Pancreas (tissue), 10 donors: ENCODE measurements around the gene STPG3. TPM values are rescaled to one million over a fixed set of nuclear protein-coding genes. Genes with fewer than 3 reads are reported as not detected.

Source experiments
- ATAC-seq, 4 donors: fragments of 200-7000 bp; cut with Tn5 transposase; one replicate each; pipeline versions ENCODE4 v1.8.0 to v1.9.1; 2020; ENCODE audit warnings: mild to moderate bottlenecking in 4 of 4, moderate library complexity in 4 of 4
- DNase-seq, 6 donors: peaks; one replicate each; pipeline ENCODE4 v3.0.0-alpha.2; 2020
- FAIRE-seq: peaks from 2 replicates; lab custom pipeline; 2012; peaks lifted over from hg19 to GRCh38; lab: Jason Lieb, UNC
- H3K27ac ChIP-seq, 4 donors: fragments of 200-600 bp; sonication (generic); 1 replicate in 3 of 4; 2 replicates in 1 of 4; pipeline versions ENCODE4 v1.5.0 to v1.8.0; 2020
- H3K27me3 ChIP-seq, 4 donors: fragments of 200-600 bp; one replicate each; pipeline ENCODE4 v1.8.0; 2021
- H3K36me3 ChIP-seq, 3 donors: fragments of 200-600 bp; sonication (generic) in 1 of 3; one replicate each; pipeline versions ENCODE4 v1.5.0 to v1.8.0; 2020 to 2021
- H3K4me1 ChIP-seq, 3 donors: fragments of 200-600 bp; one replicate each; pipeline ENCODE4 v1.8.0; 2021
- H3K4me3 ChIP-seq, 4 donors: fragments of 200-600 bp; sonication (generic) in 2 of 4; one replicate each; pipeline versions ENCODE4 v1.5.0 to v1.8.0; 2020 to 2021
- H3K9me3 ChIP-seq, 4 donors: fragments of 200-600 bp; one replicate each; pipeline ENCODE4 v1.8.0; 2021
- CTCF ChIP-seq, 4 donors: fragments of 200-600 bp; sonication (generic) in 3 of 4; IDR thresholded peaks; one replicate each; pipeline versions ENCODE4 v1.5.0 to v1.8.0; 2021; ENCODE audit warnings: antibody characterized with exemption in 4 of 4
- WGBS, 2 donors: extraction: QIAGEN DNeasy Blood & Tissue Kit; methylation state at CpG; one replicate each; pipeline ENCODE4 v1.1.7; 2013; 5-methylcytosine and 5-hydroxymethylcytosine counted together
- intact Hi-C, 3 donors: fragments of 100-400 bp; cut with DNase I; formaldehyde crosslinking; loops; one replicate each; pipeline versions ENCODE4 v1.11.1 to v1.14.2; 2022
- polyA plus RNA-seq, 2 donors: library from polyadenylated mRNA; stranded (reverse); fragments of 200-250 nt; gene quantifications; one replicate each; pipeline ENCODE4 v1.2.3, GENCODE V29; 2013
- total RNA-seq, 6 donors: library from RNA; stranded (reverse); fragmentation: NEBNext Ultra II Directional in 4 of 6; extraction: Animal tissue kit (Norgen Biotek cat#: 25700) in 4 of 6; gene quantifications; one replicate each; pipeline versions ENCODE4 v1.2.1 to v1.2.4, GENCODE V29; 2021 to 2023
- donor health status: healthy with polysubstance abuse.
- donor health status: DM: no; HTN: no; CAD: no; lungs with moderate emphysema.
- donor health status: DM: no; HTN: no; CAD: no.
- donor health status: control.
- donor health status: control.
- donor health status: Bipolar disorder and iron deficiency.
- donor health status: DM: yes; HTN: yes; CAD: no.
- donor health status: DM: no; HTN: no; CAD: no.
- donor health status: DM: no; HTN: no; CAD: no.
- donor health status: DM: yes; HTN: yes; CAD: no.

STPG3 gene
- total and polyA plus RNA-seq, 8 donors = 0.23 TPM; not detected in 7

DNA sequence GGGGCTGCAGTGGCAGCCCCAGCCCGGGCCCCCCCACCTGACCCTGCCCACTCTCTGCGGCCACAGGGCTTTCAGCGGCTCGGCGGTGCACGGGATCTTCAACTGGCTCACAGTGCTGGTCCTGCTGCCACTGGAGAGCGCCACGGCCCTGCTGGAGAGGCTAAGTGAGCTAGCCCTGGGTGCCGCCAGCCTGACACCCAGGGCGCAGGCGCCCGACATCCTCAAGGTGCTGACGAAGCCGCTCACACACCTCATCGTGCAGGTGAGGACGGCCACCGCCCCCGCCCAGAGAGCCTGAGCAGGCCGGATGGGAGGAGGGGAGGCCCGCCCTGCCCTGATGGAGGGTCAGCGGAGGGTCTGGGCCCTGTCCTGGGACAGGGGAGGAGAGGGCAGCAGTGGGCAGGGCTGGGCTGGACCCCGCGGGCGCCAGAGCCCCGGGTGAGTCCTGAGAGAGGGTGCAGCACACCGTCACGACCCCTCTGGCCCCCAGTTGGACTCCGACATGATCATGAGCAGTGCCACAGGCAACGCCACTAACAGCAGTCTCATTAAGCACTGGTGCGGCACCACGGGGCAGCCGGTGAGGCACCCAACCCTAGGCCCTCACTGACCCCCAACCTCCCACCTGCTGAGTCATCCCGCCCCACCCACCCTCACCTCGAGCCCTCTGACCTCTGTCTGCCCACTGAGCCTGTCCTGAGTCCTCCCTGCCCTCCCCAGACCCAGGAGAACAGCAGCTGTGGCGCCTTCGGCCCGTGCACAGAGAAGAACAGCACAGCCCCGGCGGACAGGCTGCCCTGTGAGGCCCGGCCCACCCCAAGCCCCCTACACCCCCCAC, 17.7 kb upstream of the STPG3 start:
- DNase-seq = no peak
- TF ChIP-seq CTCF (IDR thresholded peaks at IDR 0.05) = no peak
- intact Hi-C loops = loop anchor here (5.0 to 10.0 kb wide), 2 partner anchors 116 to 119 kb away; partner anchors contain the start of gene DPP7 (in 1 of the 3)
- Histone ChIP-seq H3K4me3 (no peak overlapping the region), H3K36me3 (no peaks in the 10 kb centered on the region), H3K9me3 (no peaks in the 10 kb centered on the region), H3K4me1 (peaks cover 5 to 10% (median 8%) of the 10 kb centered on the region in 3 donors), H3K27ac (no peak overlapping the region), H3K27me3 (no peaks in the 10 kb centered on the region)
- WGBS, 2 donors = 61 to 68% methylated on average over 38 to 40 of the region's 40 CpGs
- FAIRE-seq = no peak
- ATAC-seq = no peak

DNA sequence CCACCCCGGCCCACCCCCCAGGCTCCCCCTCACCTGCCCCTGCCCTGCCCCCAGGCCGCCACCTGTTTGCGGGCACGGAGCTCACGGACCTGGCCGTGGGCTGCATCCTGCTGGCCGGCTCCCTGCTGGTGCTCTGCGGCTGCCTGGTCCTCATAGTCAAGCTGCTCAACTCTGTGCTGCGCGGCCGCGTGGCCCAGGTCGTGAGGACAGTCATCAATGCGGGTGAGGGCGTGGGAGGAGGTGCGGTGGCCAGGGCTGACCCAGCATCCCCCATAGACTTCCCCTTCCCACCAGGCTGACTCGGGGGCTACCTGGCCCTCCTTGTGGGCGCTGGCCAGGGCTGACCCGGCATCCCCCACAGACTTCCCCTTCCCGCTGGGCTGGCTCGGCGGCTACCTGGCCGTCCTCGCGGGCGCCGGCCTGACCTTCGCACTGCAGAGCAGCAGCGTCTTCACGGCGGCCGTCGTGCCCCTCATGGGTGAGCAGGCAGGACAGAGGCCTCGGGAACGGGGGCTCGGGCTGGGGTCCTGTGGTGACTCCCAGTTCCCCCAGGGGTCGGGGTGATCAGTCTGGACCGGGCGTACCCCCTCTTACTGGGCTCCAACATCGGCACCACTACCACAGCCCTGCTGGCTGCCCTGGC, 16.9 kb upstream of the STPG3 start:
- Histone ChIP-seq H3K27ac (no peak overlapping the region), H3K4me1 (peaks cover 5 to 12% (median 10%) of the 10 kb centered on the region in 3 donors), H3K9me3 (no peaks in the 10 kb centered on the region), H3K36me3 (no peaks in the 10 kb centered on the region), H3K27me3 (no peaks in the 10 kb centered on the region), H3K4me3 (no peak overlapping the region)
- DNase-seq (no peak), FAIRE-seq (no peak), ATAC-seq (no peak)
- intact Hi-C loops = loop anchor here (5.0 to 10.0 kb wide), 2 partner anchors 117 to 119 kb away; partner anchors contain the start of gene DPP7 (in 1 of the 3)
- no peak for TF ChIP-seq CTCF (IDR thresholded peaks at IDR 0.05)
- WGBS, 2 donors = 21 to 31% methylated on average over 39 to 40 of the region's 40 CpGs

GRCh38 chr9:137234758-137235423, 16.2 kb upstream of the STPG3 start:
- intact Hi-C loops = loop anchor here (5.0 to 10.0 kb wide), 3 partner anchors 43 to 120 kb away; partner anchors contain the start of gene DPP7 (in 1 of the 3)

More at GRCh38 chr9:137234758-137235423, 16.2 kb upstream of the STPG3 start:
- H3K4me3 ChIP-seq = no peak overlapping the region
- no peak overlapping the region for H3K27ac ChIP-seq
- no peaks in the 10 kb centered on the region for H3K9me3 ChIP-seq
- no peaks in the 10 kb centered on the region for H3K27me3 ChIP-seq
- peaks cover 5 to 19% (median 10%) of the 10 kb centered on the region in 3 donors for H3K4me1 ChIP-seq
- DNase-seq = no peak
- no peak for TF ChIP-seq CTCF (IDR thresholded peaks at IDR 0.05)
- H3K36me3 ChIP-seq = no peaks in the 10 kb centered on the region
- no peak for FAIRE-seq
- ATAC-seq = no peak
- WGBS, 2 donors = 67 to 82% methylated on average over 17 to 18 of the region's 18 CpGs
